Gastroesophageal sphincter (tissue), 2 donors: ENCODE measurements around the gene PARD6G.

ENCODE experiments used
- EP300 ChIP-seq: sonication (generic); formaldehyde crosslinking; IDR thresholded peaks from one replicate; pipeline ENCODE4 v1.6.1; 2017; ENCODE audit warnings: antibody characterized with exemption, mild to moderate bottlenecking
- POLR2AphosphoS5 ChIP-seq: sonication (generic); formaldehyde crosslinking; IDR thresholded peaks from one replicate; pipeline ENCODE4 v1.6.1; 2017; ENCODE audit warnings: antibody characterized with exemption

GRCh38 chr18:80180778-80181564 is 66.3 kb downstream of the PARD6G start:
- TF ChIP-seq POLR2AphosphoS5 (no peak), EP300 (no peak)
